ENCODE data around the gene BMAL2.

BMAL2 gene

GRCh38 chr12:27309995-27310315 is 22.7 kb upstream of the BMAL2 start:
- no peak for DNase-seq
- intact Hi-C loops (cut with DNase I), result loop anchor here (10.0 kb wide), 1 partner anchor 295 kb away; the partner anchor contains the start of gene TM7SF3

DNA sequence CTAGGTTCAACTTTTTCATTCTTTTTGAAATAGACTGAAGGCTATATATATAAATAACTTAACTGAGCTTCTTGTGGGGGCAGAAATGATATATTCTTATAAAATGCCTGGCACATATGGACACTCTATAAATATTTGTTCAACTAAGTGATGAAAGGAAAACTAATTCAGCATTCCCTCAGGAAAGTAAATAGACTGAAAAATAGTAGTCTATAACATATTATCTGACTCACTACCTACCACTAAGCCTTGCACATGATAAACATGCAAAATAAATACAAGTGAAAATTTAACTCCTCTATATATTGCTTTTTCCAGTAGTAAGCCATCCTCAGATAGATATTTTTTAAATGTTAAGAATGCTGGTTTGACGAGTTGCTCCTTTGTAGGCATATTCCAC is 15.7 kb upstream of the BMAL2 start:
- no peak for DNase-seq
- intact Hi-C loops (cut with DNase I), result no loop called here

DNA sequence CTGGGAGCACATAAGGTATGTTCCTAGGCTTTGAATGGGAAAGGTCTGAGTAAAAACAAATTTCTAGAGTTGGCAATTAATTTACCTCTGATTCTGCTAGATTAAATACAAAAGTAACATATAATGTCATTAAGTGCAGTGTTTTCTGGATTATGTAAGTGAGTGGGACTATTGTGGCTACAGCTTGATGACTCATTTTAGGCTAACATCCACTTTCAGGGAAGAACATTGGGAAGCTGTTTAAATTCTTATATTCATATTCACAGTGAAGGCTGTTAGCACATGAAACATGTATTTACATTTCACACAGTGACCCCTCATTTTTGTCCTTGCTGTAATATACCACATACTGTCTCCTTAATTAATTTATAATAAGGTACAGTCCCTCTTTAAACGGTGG is 13.2 kb upstream of the BMAL2 start:
- no peak for DNase-seq
- intact Hi-C loops (cut with DNase I), result no loop called here

- DNase-seq, result no peak
- intact Hi-C loops (cut with DNase I), result no loop called here
Observed at GRCh38 chr12:27319848-27320247, 12.8 kb upstream of the BMAL2 start.

- intact Hi-C loops (cut with DNase I), result no loop called here
- no peak for DNase-seq
Observed at GRCh38 chr12:27324530-27324929, 8.1 kb upstream of the BMAL2 start.

DNA sequence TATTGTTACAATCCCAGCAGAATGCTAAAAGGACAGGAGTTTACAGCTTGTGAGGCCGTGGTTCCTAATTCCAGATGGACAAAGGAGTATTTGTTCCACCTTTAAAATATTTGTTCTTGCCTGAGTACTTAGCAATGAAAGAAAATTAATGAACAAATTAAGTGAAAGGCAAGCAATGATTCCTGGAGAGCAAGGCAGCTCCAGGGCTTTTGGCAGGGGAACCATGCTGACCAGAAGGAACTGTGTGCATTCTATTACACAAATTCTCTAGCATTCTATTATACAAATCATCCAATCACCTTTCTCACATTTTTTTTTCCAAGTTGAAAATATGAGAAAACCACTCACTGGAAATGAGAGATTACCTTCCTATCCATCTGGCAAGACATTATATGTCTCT is 1.8 kb upstream of the BMAL2 start:
- intact Hi-C loops (cut with DNase I), result no loop called here
- DNase-seq, result peak in 1 of 42 donors; percentile 47

GRCh38 chr12:27331291-27331926 is 1.2 kb upstream of the BMAL2 start:
- DNase-seq, result peak in 2 of 42 donors; percentile 12 to 39
- intact Hi-C loops (cut with DNase I), result no loop called here

- intact Hi-C loops (cut with DNase I), result no loop called here
- DNase-seq, result no peak
Observed at GRCh38 chr12:27331927-27332324, 710 bp upstream of the BMAL2 start.

DNA sequence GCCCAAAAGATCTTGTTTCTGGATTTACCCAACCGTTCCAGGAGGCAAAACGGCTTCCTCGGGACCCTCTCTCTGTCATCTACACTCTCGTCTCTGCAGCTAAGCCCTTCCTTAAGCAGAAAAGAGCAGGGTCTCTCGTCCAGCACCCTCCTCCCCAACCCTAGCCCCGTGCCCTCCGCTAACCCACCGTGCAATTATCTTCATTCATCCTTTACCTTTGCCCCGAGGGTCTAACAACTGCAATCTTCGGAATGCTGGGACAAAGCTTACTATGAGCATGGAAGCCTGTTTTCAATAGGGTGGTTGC is 276 bp upstream of the BMAL2 start:
- intact Hi-C loops (cut with DNase I), result no loop called here
- DNase-seq, result no peak

- intact Hi-C loops (cut with DNase I), result no loop called here
- peak in 31 of 42 donors; percentile 6 to 56 (median 20) for DNase-seq
Observed at GRCh38 chr12:27333403-27334009, 870 bp downstream of the BMAL2 start.

DNA sequence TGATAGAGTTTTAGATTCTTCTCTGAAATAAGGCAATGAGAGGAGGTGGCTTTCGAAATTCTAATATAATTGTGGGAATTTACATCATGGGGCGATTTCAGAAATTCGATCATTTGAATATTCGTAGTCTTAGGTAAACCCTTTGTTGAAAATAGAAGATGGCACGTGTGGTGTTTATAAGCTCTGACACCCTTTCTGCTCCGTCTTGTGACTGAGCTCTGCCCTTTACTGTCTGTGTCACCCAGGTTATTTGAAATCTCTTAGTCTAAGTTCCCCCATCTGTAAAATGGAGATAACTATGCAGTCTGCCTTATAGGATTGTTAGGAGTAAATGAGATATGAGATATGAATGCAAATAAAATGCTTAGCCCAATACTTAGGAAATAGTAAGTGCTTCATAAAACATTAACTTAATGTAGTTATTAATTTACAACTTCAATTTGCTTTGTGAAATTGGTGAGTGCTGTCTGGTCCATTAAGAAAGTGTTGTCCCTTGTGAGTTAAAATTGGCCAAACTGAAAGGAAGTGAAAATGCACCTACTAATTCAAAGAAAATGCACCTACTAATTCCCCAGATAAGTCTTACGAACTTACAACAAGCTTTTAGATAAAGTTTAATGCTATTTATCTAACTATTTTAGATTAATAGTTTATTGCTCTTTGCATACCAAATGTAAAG is 1.5 kb downstream of the BMAL2 start:
- DNase-seq, result no peak

GRCh38 chr12:27334721-27335082 is 2.1 kb downstream of the BMAL2 start:
- no peak for DNase-seq
- intact Hi-C loops (cut with DNase I), result no loop called here

More for the DNA sequence above, 1.5 kb downstream of the BMAL2 start:
- intact Hi-C loops (cut with DNase I), result no loop called here

DNA sequence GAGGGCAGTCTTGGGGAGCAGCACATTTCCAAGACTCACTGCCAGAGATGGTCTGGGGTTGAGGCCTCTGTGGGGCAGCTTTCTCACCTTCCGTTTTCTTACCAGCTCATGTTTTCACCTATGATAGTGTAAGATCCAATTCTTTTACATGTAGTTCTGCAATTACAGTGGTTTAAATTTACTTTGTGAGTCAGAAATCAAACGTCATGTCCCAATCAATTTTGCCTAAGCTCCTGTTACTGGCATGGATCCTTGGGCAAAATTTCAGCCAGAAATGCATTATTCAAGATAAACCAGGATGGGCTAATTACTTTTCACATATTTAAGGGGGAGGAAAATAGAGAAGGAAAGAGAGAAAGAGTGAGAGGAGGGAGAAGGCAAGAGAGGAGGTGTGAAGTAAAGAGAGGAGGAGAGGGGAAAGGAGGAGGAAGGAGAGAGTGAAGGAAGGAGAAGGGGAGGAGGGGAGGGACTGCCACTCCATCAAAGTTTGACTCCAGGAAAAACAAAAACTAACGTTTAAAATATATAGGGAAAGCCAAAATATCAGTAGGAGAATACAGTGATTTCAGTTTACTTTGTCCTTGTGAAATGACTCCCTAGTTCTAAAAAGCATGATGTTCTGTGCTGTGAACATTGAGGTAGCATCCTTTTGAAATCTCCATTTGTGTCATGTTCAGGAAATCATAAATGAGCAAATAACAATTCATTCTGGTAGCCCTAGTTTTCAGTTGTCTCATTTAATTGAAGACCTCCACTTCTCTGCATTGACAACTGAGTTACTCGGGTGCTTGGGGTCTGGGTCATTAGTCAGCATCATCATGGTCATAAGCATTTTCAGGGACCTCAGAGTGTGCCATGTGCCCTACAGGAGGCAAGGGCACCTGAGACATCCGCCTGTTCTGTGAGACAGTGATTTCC is 3.0 kb downstream of the BMAL2 start:
- DNase-seq, result no peak
- intact Hi-C loops (cut with DNase I), result no loop called here

DNA sequence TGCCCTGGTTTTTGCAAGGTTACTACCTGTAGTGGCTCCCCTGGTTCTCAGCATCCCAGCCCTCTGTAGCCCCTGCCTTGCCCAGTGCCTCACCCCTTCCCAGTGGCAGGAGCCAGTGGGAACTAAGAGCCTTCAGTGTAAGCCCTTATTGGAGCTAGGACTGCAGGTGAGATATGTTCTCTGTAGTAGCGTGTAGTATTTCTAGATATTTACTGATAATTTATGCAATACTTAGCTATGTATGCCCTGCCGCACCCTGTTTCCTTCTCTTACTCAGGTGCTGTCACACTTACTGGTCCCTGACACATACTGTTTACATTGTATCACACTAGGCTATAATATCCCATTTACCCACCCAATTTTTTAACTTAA is 3.6 kb downstream of the BMAL2 start:
- intact Hi-C loops (cut with DNase I), result no loop called here

DNA sequence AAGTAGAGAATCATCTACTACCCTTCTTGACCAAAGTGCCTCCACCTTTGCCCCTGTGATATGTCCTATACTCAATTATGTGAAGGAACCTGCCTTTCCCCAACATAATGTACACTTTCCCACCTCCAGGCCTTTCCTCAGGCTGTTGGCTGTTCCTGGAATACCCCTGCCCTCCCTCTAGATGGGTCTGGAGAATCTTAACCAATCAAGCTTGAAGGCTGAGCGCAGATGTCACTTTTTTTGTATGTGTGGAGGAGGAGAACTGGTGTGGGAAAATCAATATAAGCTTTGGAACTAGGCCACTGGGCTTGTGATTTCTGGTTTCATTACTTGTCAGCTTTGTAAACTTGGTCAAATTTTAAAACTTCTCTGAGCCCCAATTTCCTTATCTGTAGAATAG is 4.7 kb downstream of the BMAL2 start:
- intact Hi-C loops (cut with DNase I), result no loop called here
- no peak for DNase-seq

More for the DNA sequence above, 3.6 kb downstream of the BMAL2 start:
- no peak for DNase-seq

- no peak for DNase-seq
- intact Hi-C loops (cut with DNase I), result no loop called here
Observed at GRCh38 chr12:27338473-27338872, 5.8 kb downstream of the BMAL2 start.

DNA sequence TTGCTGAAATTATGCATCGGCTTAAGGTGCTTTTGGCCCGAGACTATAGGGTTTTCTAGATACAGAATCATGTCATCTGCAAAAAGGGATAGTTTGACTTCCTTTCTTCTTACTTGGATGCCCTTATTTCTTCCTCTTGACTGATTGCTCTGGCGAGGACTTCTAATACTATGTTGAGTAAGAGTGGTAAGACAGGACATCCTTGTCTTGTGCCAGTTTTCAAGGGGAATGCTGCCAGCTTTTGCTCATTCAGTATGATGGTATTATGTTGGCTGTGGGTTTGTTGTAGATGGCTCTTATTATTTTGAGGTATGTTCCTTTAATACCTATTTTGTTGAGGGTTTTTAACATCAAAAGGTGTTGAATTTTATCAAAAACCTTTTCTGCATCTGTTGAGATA is 8.3 kb downstream of the BMAL2 start:
- no peak for DNase-seq
- intact Hi-C loops (cut with DNase I), result no loop called here

GRCh38 chr12:27342536-27342935 is 9.9 kb downstream of the BMAL2 start:
- intact Hi-C loops (cut with DNase I), result no loop called here
- no peak for DNase-seq

- intact Hi-C loops (cut with DNase I), result no loop called here
- no peak for DNase-seq
Observed at GRCh38 chr12:27343255-27344000, 10.8 kb downstream of the BMAL2 start.
